Ovary (tissue), 3 donors: ENCODE measurements around the gene SCARB2.

Experiments used
- EP300 ChIP-seq: sonication (generic); formaldehyde crosslinking; IDR thresholded peaks from one replicate; pipeline ENCODE4 v1.6.1; 2017; ENCODE audit warnings: antibody characterized with exemption
- POLR2A ChIP-seq: fragments of 450-650 bp; IDR thresholded peaks from one replicate; pipeline ENCODE4 v1.6.1; 2017; ENCODE audit warnings: antibody characterized with exemption, mild to moderate bottlenecking, moderate library complexity
- TF ChIP-seq, protein P1 (sequence below), 3 donors: fragments of 450-650 bp in 2 of 3; fragments of 200-600 bp in 1 of 3; IDR thresholded peaks; one replicate each; pipeline versions ENCODE4 v1.5.1 to v1.8.0; 2016 to 2022; ENCODE audit warnings: antibody characterized with exemption in 3 of 3, mild to moderate bottlenecking in 1 of 3
- donor health status: DM: no; HTN: no; CAD: no.

DNA sequence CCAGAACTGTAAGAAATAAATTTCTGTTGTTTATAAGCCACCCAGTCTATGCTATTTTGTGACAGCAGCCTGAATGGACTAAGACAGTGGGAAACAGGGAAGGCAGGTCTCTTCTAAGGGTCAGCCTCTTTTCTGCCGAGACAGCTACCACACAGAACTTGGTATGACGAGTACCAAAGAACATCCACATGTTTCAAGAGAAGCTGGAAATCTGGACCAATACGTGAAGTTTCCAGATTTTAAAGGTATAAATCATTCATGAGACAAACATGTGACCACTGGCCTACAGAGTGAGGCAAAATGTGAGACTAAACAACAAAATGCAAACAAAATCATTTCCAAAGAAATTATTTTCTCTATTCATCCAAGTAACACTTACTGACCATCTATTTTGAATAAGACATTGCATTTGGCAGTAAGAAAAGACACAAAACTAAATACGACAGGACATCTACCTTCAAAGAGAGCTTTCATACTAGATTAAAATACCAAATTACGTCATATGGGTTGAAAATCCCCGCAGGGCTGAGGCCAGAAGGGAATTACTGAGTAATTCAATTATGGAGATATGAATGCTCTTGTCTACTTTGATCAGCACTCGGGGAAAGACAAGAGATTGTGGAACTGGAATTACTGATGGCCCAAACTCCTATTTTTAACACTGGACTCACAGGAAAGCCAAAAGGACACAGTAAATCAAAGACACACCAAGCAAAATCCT lies 7.2 kb downstream of the SCARB2 start:
- TF ChIP-seq, protein P1, sequence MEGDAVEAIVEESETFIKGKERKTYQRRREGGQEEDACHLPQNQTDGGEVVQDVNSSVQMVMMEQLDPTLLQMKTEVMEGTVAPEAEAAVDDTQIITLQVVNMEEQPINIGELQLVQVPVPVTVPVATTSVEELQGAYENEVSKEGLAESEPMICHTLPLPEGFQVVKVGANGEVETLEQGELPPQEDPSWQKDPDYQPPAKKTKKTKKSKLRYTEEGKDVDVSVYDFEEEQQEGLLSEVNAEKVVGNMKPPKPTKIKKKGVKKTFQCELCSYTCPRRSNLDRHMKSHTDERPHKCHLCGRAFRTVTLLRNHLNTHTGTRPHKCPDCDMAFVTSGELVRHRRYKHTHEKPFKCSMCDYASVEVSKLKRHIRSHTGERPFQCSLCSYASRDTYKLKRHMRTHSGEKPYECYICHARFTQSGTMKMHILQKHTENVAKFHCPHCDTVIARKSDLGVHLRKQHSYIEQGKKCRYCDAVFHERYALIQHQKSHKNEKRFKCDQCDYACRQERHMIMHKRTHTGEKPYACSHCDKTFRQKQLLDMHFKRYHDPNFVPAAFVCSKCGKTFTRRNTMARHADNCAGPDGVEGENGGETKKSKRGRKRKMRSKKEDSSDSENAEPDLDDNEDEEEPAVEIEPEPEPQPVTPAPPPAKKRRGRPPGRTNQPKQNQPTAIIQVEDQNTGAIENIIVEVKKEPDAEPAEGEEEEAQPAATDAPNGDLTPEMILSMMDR (IDR thresholded peaks at IDR 0.05) = no peak
- no peak for TF ChIP-seq EP300
- TF ChIP-seq POLR2A = no peak
